ENCODE data around the gene ADSS2. TPM values are rescaled to one million over a fixed set of nuclear protein-coding genes. Genes with fewer than 3 reads are reported as not detected.

Gene ADSS2
- total RNA-seq, 1 donor from 2014 or later: 34.2 TPM

GRCh38 chr1:244394346-244394745 is 57.4 kb downstream of the ADSS2 start:
- TF ChIP-seq CTCF (IDR thresholded peaks at IDR 0.05): no peak
- ATAC-seq (no peak), DNase-seq (no peak)
- intact Hi-C loops (cut with DNase I): no loop called here
- H3K9me3 ChIP-seq: no peaks in the 10 kb centered on the region
- no peaks in the 10 kb centered on the region for H3K36me3 ChIP-seq
- no peaks in the 10 kb centered on the region for H3K27me3 ChIP-seq
- H3K4me3 ChIP-seq: no peak overlapping the region
- H3K27ac ChIP-seq: no peak overlapping the region
- no peaks in the 10 kb centered on the region for H3K4me1 ChIP-seq

- DNase-seq: no peak
- no peaks in the 10 kb centered on the region for H3K4me1 ChIP-seq
- H3K27ac ChIP-seq: no peak overlapping the region
- ATAC-seq: no peak
- TF ChIP-seq CTCF (IDR thresholded peaks at IDR 0.05): no peak
- H3K27me3 ChIP-seq: no peaks in the 10 kb centered on the region
- H3K9me3 ChIP-seq: no peaks in the 10 kb centered on the region
- intact Hi-C loops (cut with DNase I): no loop called here
- H3K36me3 ChIP-seq: no peaks in the 10 kb centered on the region
- H3K4me3 ChIP-seq: no peak overlapping the region
Measured at GRCh38 chr1:244393604-244394176, 58.0 kb downstream of the ADSS2 start.

- no peaks in the 10 kb centered on the region for H3K27me3 ChIP-seq
- no peaks in the 10 kb centered on the region for H3K36me3 ChIP-seq
- no peaks in the 10 kb centered on the region for H3K4me1 ChIP-seq
- no peak for TF ChIP-seq CTCF (IDR thresholded peaks at IDR 0.05)
- H3K4me3 ChIP-seq: no peak overlapping the region
- no peak for DNase-seq
- no peaks in the 10 kb centered on the region for H3K9me3 ChIP-seq
- intact Hi-C loops (cut with DNase I): no loop called here
- ATAC-seq: no peak
- no peak overlapping the region for H3K27ac ChIP-seq
Measured at GRCh38 chr1:244391761-244392160, 59.9 kb downstream of the ADSS2 start.

GRCh38 chr1:244388961-244389360 is 62.7 kb downstream of the ADSS2 start:
- DNase-seq (no peak), ATAC-seq (no peak)
- H3K27me3 ChIP-seq: no peaks in the 10 kb centered on the region
- intact Hi-C loops (cut with DNase I): no loop called here
- no peak overlapping the region for H3K4me3 ChIP-seq
- H3K9me3 ChIP-seq: no peaks in the 10 kb centered on the region
- no peak overlapping the region for H3K27ac ChIP-seq
- H3K36me3 ChIP-seq: no peaks in the 10 kb centered on the region
- TF ChIP-seq CTCF (IDR thresholded peaks at IDR 0.05): no peak
- H3K4me1 ChIP-seq: no peaks in the 10 kb centered on the region

GRCh38 chr1:244387415-244387814 is 64.3 kb downstream of the ADSS2 start:
- H3K4me1 ChIP-seq: no peaks in the 10 kb centered on the region
- no peak for TF ChIP-seq CTCF (IDR thresholded peaks at IDR 0.05)
- H3K27ac ChIP-seq: no peak overlapping the region
- DNase-seq (no peak), ATAC-seq (no peak)
- H3K4me3 ChIP-seq: no peak overlapping the region
- H3K9me3 ChIP-seq: no peaks in the 10 kb centered on the region
- intact Hi-C loops (cut with DNase I): no loop called here
- no peaks in the 10 kb centered on the region for H3K36me3 ChIP-seq
- no peaks in the 10 kb centered on the region for H3K27me3 ChIP-seq

GRCh38 chr1:244386595-244386994 is 65.1 kb downstream of the ADSS2 start:
- H3K9me3 ChIP-seq: no peaks in the 10 kb centered on the region
- no peaks in the 10 kb centered on the region for H3K4me1 ChIP-seq
- ATAC-seq (no peak), DNase-seq (no peak)
- intact Hi-C loops (cut with DNase I): no loop called here
- H3K36me3 ChIP-seq: no peaks in the 10 kb centered on the region
- H3K4me3 ChIP-seq: no peak overlapping the region
- H3K27me3 ChIP-seq: no peaks in the 10 kb centered on the region
- no peak for TF ChIP-seq CTCF (IDR thresholded peaks at IDR 0.05)
- H3K27ac ChIP-seq: no peak overlapping the region
